OCI-LY3 (cell line): ENCODE data around the gene DAPP1.

Experiments
- H2AFZ ChIP-seq: fragments of 200-600, 300-600 bp; shearing (Covaris generic); 2 replicates; pipeline ENCODE4 v1.6.0; 2014; ENCODE audit warnings: antibody characterized with exemption, low read depth, low read length
- H3K27ac ChIP-seq: fragments of 200-600, 300-600 bp; sonication (generic); 2 replicates; pipeline ENCODE4 v1.5.1; 2014; ENCODE audit warnings: mild to moderate bottlenecking, low read length, moderate library complexity, mixed read lengths
- H3K27me3 ChIP-seq: fragments of 200-600, 300-600 bp; sonication (generic); 2 replicates; pipeline ENCODE4 v1.6.1; 2014; ENCODE audit warnings: low read depth, low read length, mixed read lengths
- H3K36me3 ChIP-seq: fragments of 200-600, 300-600 bp; sonication (generic); replicated peaks from 2 replicates; pipeline ENCODE3; 2014; ENCODE audit warnings: low read depth, low read length, mixed read lengths
- H3K4me1 ChIP-seq: fragments of 300-600, 200-600 bp; sonication (generic); 2 replicates; pipeline ENCODE4 v1.6.1; 2014; ENCODE audit warnings: low read length, mixed read lengths
- H3K4me2 ChIP-seq: fragments of 200-600, 300-600 bp; sonication (generic); 2 replicates; pipeline ENCODE4 v1.6.1; 2014; ENCODE audit warnings: low read length, mixed read lengths
- H3K4me3 ChIP-seq: fragments of 300-600, 200-600 bp; sonication (generic); 2 replicates; pipeline ENCODE4 v1.5.1; 2014; ENCODE audit warnings: antibody characterized with exemption, mild to moderate bottlenecking, low read length, moderate library complexity
- H3K79me2 ChIP-seq: fragments of 300-600, 200-600 bp; shearing (Covaris generic); 2 replicates; pipeline ENCODE4 v1.6.1; 2014; ENCODE audit warnings: mild to moderate bottlenecking, low read length, mixed read lengths
- H3K9ac ChIP-seq: fragments of 300-600, 200-600 bp; shearing (Covaris generic); 2 replicates; pipeline ENCODE4 v1.6.0; 2014; ENCODE audit warnings: mild to moderate bottlenecking, low read length, moderate library complexity
- H3K9me3 ChIP-seq: fragments of 200-600, 300-600 bp; shearing (Covaris generic); 2 replicates; pipeline ENCODE4 v1.6.1; 2014; ENCODE audit warnings: low read length, mixed read lengths; ENCODE audit not compliant: insufficient read depth
- H4K20me1 ChIP-seq: fragments of 200-600, 300-600 bp; sonication (generic); 2 replicates; pipeline ENCODE4 v1.6.1; 2016; ENCODE audit warnings: low read length, mixed read lengths; ENCODE audit not compliant: insufficient read depth
- EZH2phosphoT487 ChIP-seq: fragments of 200-600 bp; shearing (Covaris generic); IDR thresholded peaks from 2 replicates; pipeline ENCODE4 v1.6.1; 2018; ENCODE audit warnings: antibody characterized with exemption, mixed run types, low read depth
- TF ChIP-seq, protein P1 (sequence below): fragments of 200-600, 300-600 bp; sonication (generic); IDR thresholded peaks from 2 replicates; pipeline ENCODE4 v1.5.1; 2014; ENCODE audit warnings: antibody characterized with exemption, low read length, low read depth

DAPP1 gene

GRCh38 chr4:99790796-99791617, 25.6 kb upstream of the DAPP1 start:
- no peaks in the 10 kb centered on the region for H3K27me3 ChIP-seq
- no peak overlapping the region for H3K27ac ChIP-seq
- H3K9me3 ChIP-seq, result no peaks in the 10 kb centered on the region
- no peaks in the 10 kb centered on the region for H3K36me3 ChIP-seq
- no peak overlapping the region for H3K4me3 ChIP-seq
- no peaks in the 10 kb centered on the region for H3K4me1 ChIP-seq
- H3K79me2 ChIP-seq, result no peaks in the 10 kb centered on the region
- H2AFZ ChIP-seq, result no peak overlapping the region
- H3K4me2 ChIP-seq, result no peak overlapping the region
- no peaks in the 10 kb centered on the region for H4K20me1 ChIP-seq
- H3K9ac ChIP-seq, result no peak overlapping the region
- no peak for TF ChIP-seq EZH2phosphoT487
- TF ChIP-seq, protein P1, sequence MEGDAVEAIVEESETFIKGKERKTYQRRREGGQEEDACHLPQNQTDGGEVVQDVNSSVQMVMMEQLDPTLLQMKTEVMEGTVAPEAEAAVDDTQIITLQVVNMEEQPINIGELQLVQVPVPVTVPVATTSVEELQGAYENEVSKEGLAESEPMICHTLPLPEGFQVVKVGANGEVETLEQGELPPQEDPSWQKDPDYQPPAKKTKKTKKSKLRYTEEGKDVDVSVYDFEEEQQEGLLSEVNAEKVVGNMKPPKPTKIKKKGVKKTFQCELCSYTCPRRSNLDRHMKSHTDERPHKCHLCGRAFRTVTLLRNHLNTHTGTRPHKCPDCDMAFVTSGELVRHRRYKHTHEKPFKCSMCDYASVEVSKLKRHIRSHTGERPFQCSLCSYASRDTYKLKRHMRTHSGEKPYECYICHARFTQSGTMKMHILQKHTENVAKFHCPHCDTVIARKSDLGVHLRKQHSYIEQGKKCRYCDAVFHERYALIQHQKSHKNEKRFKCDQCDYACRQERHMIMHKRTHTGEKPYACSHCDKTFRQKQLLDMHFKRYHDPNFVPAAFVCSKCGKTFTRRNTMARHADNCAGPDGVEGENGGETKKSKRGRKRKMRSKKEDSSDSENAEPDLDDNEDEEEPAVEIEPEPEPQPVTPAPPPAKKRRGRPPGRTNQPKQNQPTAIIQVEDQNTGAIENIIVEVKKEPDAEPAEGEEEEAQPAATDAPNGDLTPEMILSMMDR, result no peak

- no peak for TF ChIP-seq EZH2phosphoT487
- TF ChIP-seq, protein P1, result no peak
- no peak overlapping the region for H2AFZ ChIP-seq
- no peaks in the 10 kb centered on the region for H3K79me2 ChIP-seq
- no peaks in the 10 kb centered on the region; the same call in 1 of the 2 replicates for H3K4me1 ChIP-seq
- no peak overlapping the region for H3K9ac ChIP-seq
- no peaks in the 10 kb centered on the region for H4K20me1 ChIP-seq
- no peaks in the 10 kb centered on the region for H3K27me3 ChIP-seq
- no peaks in the 10 kb centered on the region for H3K36me3 ChIP-seq
- no peaks in the 10 kb centered on the region for H3K9me3 ChIP-seq
- H3K4me3 ChIP-seq, result no peak overlapping the region
- H3K27ac ChIP-seq, result no peak overlapping the region
- no peak overlapping the region for H3K4me2 ChIP-seq
Measured at GRCh38 chr4:99800332-99801004, 16.2 kb upstream of the DAPP1 start.

- Histone ChIP-seq H3K79me2 (no peaks in the 10 kb centered on the region), H4K20me1 (no peaks in the 10 kb centered on the region), H3K4me3 (no peak overlapping the region), H3K9me3 (no peaks in the 10 kb centered on the region), H3K4me2 (no peak overlapping the region), H3K4me1 (no peaks in the 10 kb centered on the region; the same call in 1 of the 2 replicates), H2AFZ (no peak overlapping the region), H3K27me3 (no peaks in the 10 kb centered on the region), H3K9ac (no peak overlapping the region), H3K27ac (no peak overlapping the region), H3K36me3 (no peaks in the 10 kb centered on the region)
- TF ChIP-seq, protein P1, result no peak
- no peak for TF ChIP-seq EZH2phosphoT487
Measured at GRCh38 chr4:99801005-99801699, 15.5 kb upstream of the DAPP1 start.

DNA sequence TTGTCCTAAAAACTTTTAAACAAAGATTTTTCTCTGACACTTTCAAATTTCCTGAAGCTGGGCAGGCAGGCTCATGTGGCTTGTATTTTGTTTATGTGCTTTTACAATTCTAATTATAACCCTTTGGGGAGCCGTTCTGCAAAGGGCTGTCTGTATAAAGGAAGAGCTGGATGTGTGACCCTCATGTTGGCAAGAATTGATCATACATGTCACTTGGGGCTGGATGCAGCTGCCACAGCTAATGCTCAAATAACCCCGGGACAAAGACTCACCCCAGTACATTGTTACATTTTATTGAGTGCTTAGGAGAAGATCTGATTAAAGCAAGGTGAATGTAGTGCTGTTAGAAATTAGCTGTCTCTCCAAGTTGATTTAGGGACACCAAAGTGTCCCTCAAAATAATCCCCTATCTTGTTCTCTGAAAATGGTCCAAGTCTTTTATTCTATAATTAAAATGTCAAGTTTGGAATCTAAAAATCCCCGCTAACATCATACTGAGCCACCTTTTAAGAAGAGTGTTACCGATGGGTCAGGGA, 13.0 kb upstream of the DAPP1 start:
- Histone ChIP-seq H3K9ac (no peak overlapping the region), H3K4me1 (peaks cover 8% of the 10 kb centered on the region), H3K36me3 (no peaks in the 10 kb centered on the region), H3K4me2 (no peak overlapping the region), H3K27me3 (no peaks in the 10 kb centered on the region), H2AFZ (no peak overlapping the region), H3K27ac (no peak overlapping the region), H3K9me3 (no peaks in the 10 kb centered on the region), H3K4me3 (no peak overlapping the region), H4K20me1 (no peaks in the 10 kb centered on the region), H3K79me2 (no peaks in the 10 kb centered on the region)
- TF ChIP-seq, protein P1, result no peak
- no peak for TF ChIP-seq EZH2phosphoT487
